Breast epithelium (tissue), 3 donors: ENCODE measurements around the gene ADARB2.

Experiments used
- POLR2A ChIP-seq: fragments of 450-650 bp; IDR thresholded peaks from one replicate; pipeline ENCODE4 v1.6.1; 2016; ENCODE audit warnings: antibody characterized with exemption, mild to moderate bottlenecking, moderate library complexity
- POLR2AphosphoS5 ChIP-seq, 3 donors: sonication (generic); formaldehyde crosslinking; IDR thresholded peaks; one replicate each; pipeline ENCODE4 v1.6.1; 2017; ENCODE audit warnings: antibody characterized with exemption in 3 of 3
- TF ChIP-seq, protein P1 (sequence below), 3 donors: fragments of 450-650 bp; IDR thresholded peaks; one replicate each; pipeline ENCODE4 v1.5.1; 2016 to 2017; ENCODE audit warnings: antibody characterized with exemption in 3 of 3, mild to moderate bottlenecking in 3 of 3, moderate library complexity in 3 of 3

DNA sequence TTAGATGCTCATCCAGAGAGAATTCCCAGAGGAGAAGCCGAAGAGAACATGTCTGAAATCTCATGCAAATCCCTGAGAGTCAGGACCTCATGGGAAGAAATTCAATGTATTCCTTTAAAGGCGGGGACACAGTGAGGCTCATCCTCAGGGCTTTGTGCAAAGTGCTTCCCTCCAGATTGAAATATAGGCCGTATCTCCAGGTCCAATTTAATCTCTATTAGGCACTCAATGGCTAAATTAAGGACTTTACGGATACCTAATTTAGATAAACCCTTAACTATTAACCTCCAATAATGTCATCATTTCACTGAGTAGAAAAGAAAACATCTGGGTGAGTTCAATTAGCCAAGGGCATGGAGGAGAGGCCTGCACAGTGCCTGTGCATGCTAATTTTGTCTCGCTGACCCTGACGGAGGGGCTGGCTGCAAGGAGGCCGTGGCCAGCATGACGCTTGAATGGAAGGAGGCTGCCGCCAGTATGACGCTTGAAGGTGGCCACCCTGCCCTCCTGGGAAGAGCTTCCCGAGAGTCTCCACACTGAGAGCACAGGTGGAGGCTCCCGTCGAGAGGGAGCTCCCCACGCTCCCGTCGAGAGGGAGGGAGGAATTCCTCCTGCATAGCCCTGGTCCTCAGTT, 287.6 kb downstream of the ADARB2 start:
- TF ChIP-seq, protein P1, sequence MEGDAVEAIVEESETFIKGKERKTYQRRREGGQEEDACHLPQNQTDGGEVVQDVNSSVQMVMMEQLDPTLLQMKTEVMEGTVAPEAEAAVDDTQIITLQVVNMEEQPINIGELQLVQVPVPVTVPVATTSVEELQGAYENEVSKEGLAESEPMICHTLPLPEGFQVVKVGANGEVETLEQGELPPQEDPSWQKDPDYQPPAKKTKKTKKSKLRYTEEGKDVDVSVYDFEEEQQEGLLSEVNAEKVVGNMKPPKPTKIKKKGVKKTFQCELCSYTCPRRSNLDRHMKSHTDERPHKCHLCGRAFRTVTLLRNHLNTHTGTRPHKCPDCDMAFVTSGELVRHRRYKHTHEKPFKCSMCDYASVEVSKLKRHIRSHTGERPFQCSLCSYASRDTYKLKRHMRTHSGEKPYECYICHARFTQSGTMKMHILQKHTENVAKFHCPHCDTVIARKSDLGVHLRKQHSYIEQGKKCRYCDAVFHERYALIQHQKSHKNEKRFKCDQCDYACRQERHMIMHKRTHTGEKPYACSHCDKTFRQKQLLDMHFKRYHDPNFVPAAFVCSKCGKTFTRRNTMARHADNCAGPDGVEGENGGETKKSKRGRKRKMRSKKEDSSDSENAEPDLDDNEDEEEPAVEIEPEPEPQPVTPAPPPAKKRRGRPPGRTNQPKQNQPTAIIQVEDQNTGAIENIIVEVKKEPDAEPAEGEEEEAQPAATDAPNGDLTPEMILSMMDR (IDR thresholded peaks at IDR 0.05): no peak
- no peak for TF ChIP-seq POLR2AphosphoS5 (IDR thresholded peaks at IDR 0.05)
- TF ChIP-seq POLR2A: no peak
